ENCODE measurements around the gene ARHGAP26.

The ARHGAP26 gene

GRCh38 chr5:143147383-143147782, 377.2 kb downstream of the ARHGAP26 start:
- Histone ChIP-seq H3F3A (ENCODE audit: control insufficient read depth, insufficient read depth) (no peaks in the 10 kb centered on the region), H3K36me3 (ENCODE audit: control insufficient read depth, low read length) (no peaks in the 10 kb centered on the region), H3K4me1 (ENCODE audit: control insufficient read depth, low read length) (no peaks in the 10 kb centered on the region), H3K9me2 (replicated peaks; ENCODE audit: control insufficient read depth, low read length) (no peaks in the 10 kb centered on the region), H3K4me3 (ENCODE audit: low read length) (no peak overlapping the region), H4K20me1 (ENCODE audit: control insufficient read depth, insufficient read depth, low read depth, low read length) (no peaks in the 10 kb centered on the region), H3K27ac (ENCODE audit: low read depth, low read length) (no peak overlapping the region), H3K4me2 (ENCODE audit: low read length) (no peak overlapping the region), H3K79me2 (ENCODE audit: control insufficient read depth, low read length) (no peaks in the 10 kb centered on the region), H3K27me3 (ENCODE audit: control insufficient read depth, low read length) (no peaks in the 10 kb centered on the region), H3K9me3 (ENCODE audit: control insufficient read depth, insufficient read depth, low read length) (no peaks in the 10 kb centered on the region)
- TF ChIP-seq CTCF (IDR thresholded peaks at IDR 0.05; ENCODE audit: low read depth, low read length, poor library complexity, severe bottlenecking) (no peak), EZH2phosphoT487 (IDR thresholded peaks at IDR 0.05; ENCODE audit: borderline replicate concordance, low read length) (no peak)

GRCh38 chr5:143147902-143148301, 377.7 kb downstream of the ARHGAP26 start:
- H3K4me1 ChIP-seq (ENCODE audit: control insufficient read depth, low read length), result no peaks in the 10 kb centered on the region
- H3K79me2 ChIP-seq (ENCODE audit: control insufficient read depth, low read length), result no peaks in the 10 kb centered on the region
- no peaks in the 10 kb centered on the region for H3K27me3 ChIP-seq (ENCODE audit: control insufficient read depth, low read length)
- H3K9me3 ChIP-seq (ENCODE audit: control insufficient read depth, insufficient read depth, low read length), result no peaks in the 10 kb centered on the region
- no peaks in the 10 kb centered on the region for H3F3A ChIP-seq (ENCODE audit: control insufficient read depth, insufficient read depth)
- H3K4me2 ChIP-seq (ENCODE audit: low read length), result no peak overlapping the region
- H3K9me2 ChIP-seq (replicated peaks; ENCODE audit: control insufficient read depth, low read length), result no peaks in the 10 kb centered on the region
- no peak overlapping the region for H3K4me3 ChIP-seq (ENCODE audit: low read length)
- no peak overlapping the region for H3K27ac ChIP-seq (ENCODE audit: low read depth, low read length)
- no peaks in the 10 kb centered on the region for H4K20me1 ChIP-seq (ENCODE audit: control insufficient read depth, insufficient read depth, low read depth, low read length)
- no peak for TF ChIP-seq EZH2phosphoT487 (IDR thresholded peaks at IDR 0.05; ENCODE audit: borderline replicate concordance, low read length)
- TF ChIP-seq CTCF (IDR thresholded peaks at IDR 0.05; ENCODE audit: low read depth, low read length, poor library complexity, severe bottlenecking), result no peak
- H3K36me3 ChIP-seq (ENCODE audit: control insufficient read depth, low read length), result no peaks in the 10 kb centered on the region

GRCh38 chr5:143148771-143149170, 378.6 kb downstream of the ARHGAP26 start:
- Histone ChIP-seq H3F3A (ENCODE audit: control insufficient read depth, insufficient read depth) (no peaks in the 10 kb centered on the region), H3K4me3 (ENCODE audit: low read length) (no peak overlapping the region), H3K9me2 (replicated peaks; ENCODE audit: control insufficient read depth, low read length) (no peaks in the 10 kb centered on the region), H3K9me3 (ENCODE audit: control insufficient read depth, insufficient read depth, low read length) (no peaks in the 10 kb centered on the region), H3K4me2 (ENCODE audit: low read length) (no peak overlapping the region), H3K27me3 (ENCODE audit: control insufficient read depth, low read length) (no peaks in the 10 kb centered on the region), H3K79me2 (ENCODE audit: control insufficient read depth, low read length) (no peaks in the 10 kb centered on the region), H4K20me1 (ENCODE audit: control insufficient read depth, insufficient read depth, low read depth, low read length) (no peaks in the 10 kb centered on the region), H3K27ac (ENCODE audit: low read depth, low read length) (no peak overlapping the region), H3K4me1 (ENCODE audit: control insufficient read depth, low read length) (no peaks in the 10 kb centered on the region), H3K36me3 (ENCODE audit: control insufficient read depth, low read length) (no peaks in the 10 kb centered on the region)
- TF ChIP-seq CTCF (IDR thresholded peaks at IDR 0.05; ENCODE audit: low read depth, low read length, poor library complexity, severe bottlenecking) (no peak), EZH2phosphoT487 (IDR thresholded peaks at IDR 0.05; ENCODE audit: borderline replicate concordance, low read length) (no peak)

- Histone ChIP-seq H3K4me3 (ENCODE audit: low read length) (no peak overlapping the region), H3K9me2 (replicated peaks; ENCODE audit: control insufficient read depth, low read length) (no peaks in the 10 kb centered on the region)
- TF ChIP-seq EZH2phosphoT487 (IDR thresholded peaks at IDR 0.05; ENCODE audit: borderline replicate concordance, low read length), result no peak
- no peak for TF ChIP-seq CTCF (IDR thresholded peaks at IDR 0.05; ENCODE audit: low read depth, low read length, poor library complexity, severe bottlenecking)
Observed at GRCh38 chr5:143149759-143150158, 379.6 kb downstream of the ARHGAP26 start.

More at GRCh38 chr5:143149759-143150158, 379.6 kb downstream of the ARHGAP26 start:
- H3K27ac ChIP-seq (ENCODE audit: low read depth, low read length), result no peak overlapping the region
- H3K9me3 ChIP-seq (ENCODE audit: control insufficient read depth, insufficient read depth, low read length), result no peaks in the 10 kb centered on the region
- no peak overlapping the region for H3K4me2 ChIP-seq (ENCODE audit: low read length)
- H3F3A ChIP-seq (ENCODE audit: control insufficient read depth, insufficient read depth), result no peaks in the 10 kb centered on the region
- no peaks in the 10 kb centered on the region for H4K20me1 ChIP-seq (ENCODE audit: control insufficient read depth, insufficient read depth, low read depth, low read length)
- H3K79me2 ChIP-seq (ENCODE audit: control insufficient read depth, low read length), result no peaks in the 10 kb centered on the region
- no peaks in the 10 kb centered on the region for H3K4me1 ChIP-seq (ENCODE audit: control insufficient read depth, low read length)
- no peaks in the 10 kb centered on the region for H3K36me3 ChIP-seq (ENCODE audit: control insufficient read depth, low read length)
- no peaks in the 10 kb centered on the region for H3K27me3 ChIP-seq (ENCODE audit: control insufficient read depth, low read length)

Data from DOHH2 (cell line).